NB4 (cell line): ENCODE results near the gene TAF15.
A peak's percentile ranks its signal among the peaks of the same experiment; 100 is the strongest.

Experiments used
- DNase-seq: peaks from one replicate; pipeline ENCODE4 v3.0.0; 2010; ENCODE audit warnings: low read depth
- H3K4me3 ChIP-seq: one replicate; pipeline ENCODE4 v1.5.1; 2011; ENCODE audit warnings: mild to moderate bottlenecking, low read depth, low read length, moderate library complexity
- CTCF ChIP-seq: IDR thresholded peaks from one replicate; pipeline ENCODE4 v1.5.1; 2012; ENCODE audit warnings: low read depth, low read length
- MAX ChIP-seq: IDR thresholded peaks from 2 replicates; pipeline ENCODE4 v1.6.1; 2011; ENCODE audit warnings: low read depth, low read length
- MYC ChIP-seq: IDR thresholded peaks from 2 replicates; pipeline ENCODE4 v1.6.1; 2011; ENCODE audit warnings: low read depth, low read length
- POLR2A ChIP-seq: IDR thresholded peaks from 2 replicates; pipeline ENCODE4 v1.6.1; 2011; ENCODE audit warnings: mild to moderate bottlenecking; ENCODE audit not compliant: insufficient read length; ENCODE audit errors: extremely low read depth

TAF15 gene

GRCh38 chr17:35877345-35878029 lies 68.2 kb downstream of the TAF15 start:
- peak overlapping the region; percentile 1 for H3K4me3 ChIP-seq
- DNase-seq: no peak
- TF ChIP-seq MAX: no peak
- TF ChIP-seq MYC: no peak
- TF ChIP-seq CTCF: no peak
- no peak for TF ChIP-seq POLR2A

GRCh38 chr17:35878361-35878760 lies 69.1 kb downstream of the TAF15 start:
- DNase-seq: peak; percentile 34
- TF ChIP-seq CTCF (no peak), POLR2A (no peak), MYC (no peak), MAX (no peak)
- H3K4me3 ChIP-seq: peak overlapping the region; percentile 25

GRCh38 chr17:35879773-35880654 lies 70.7 kb downstream of the TAF15 start, which contains the start of gene CCL5:
Gene CCL5 (minus strand): TSS chr17:35880360.
- H3K4me3 ChIP-seq: peak within 1 kb of the TSS; percentile 81
- DNase-seq: peak; percentile 95
- TF ChIP-seq CTCF (no peak), MAX (peak; percentile 96), POLR2A (peak; percentile 97), MYC (peak; percentile 93)

GRCh38 chr17:35889241-35889640 lies 80.0 kb downstream of the TAF15 start:
- DNase-seq: no peak
- TF ChIP-seq CTCF (no peak), MYC (no peak), POLR2A (no peak), MAX (no peak)
- H3K4me3 ChIP-seq: no peak overlapping the region

- no peak for DNase-seq
- TF ChIP-seq MAX (no peak), POLR2A (no peak), MYC (no peak)
- H3K4me3 ChIP-seq: no peak overlapping the region
Measured at GRCh38 chr17:35889818-35890773, 80.8 kb downstream of the TAF15 start.
